SU-DHL-6 (cell line): ENCODE results near the gene CTRB2.
"Not testable (repeated sequence)": the region's sequence is repeated elsewhere in the genome, so short reads cannot be mapped to it uniquely, and the experiment has no call there.

Experiments
- H2AFZ ChIP-seq: fragments of 200-600 bp; sonication (generic); 2 replicates; pipeline ENCODE4 v1.6.1; 2014; ENCODE audit warnings: low read depth, mild to moderate bottlenecking, moderate library complexity, mixed read lengths, antibody characterized with exemption, low read length; ENCODE audit not compliant: severe bottlenecking
- H3F3A ChIP-seq: fragments of 200-600 bp; shearing (Covaris generic); 2 replicates; pipeline ENCODE4 v1.6.0; 2016; ENCODE audit warnings: antibody characterized with exemption, mild to moderate bottlenecking; ENCODE audit not compliant: insufficient read depth
- H3K27ac ChIP-seq: fragments of 200-600 bp; sonication (generic); 2 replicates; pipeline ENCODE4 v1.5.1; 2016; ENCODE audit warnings: low read depth, mild to moderate bottlenecking, low read length, moderate library complexity, mixed read lengths
- H3K27me3 ChIP-seq: fragments of 200-600 bp; sonication (generic), shearing (Covaris generic); 2 replicates; pipeline ENCODE4 v1.6.0; 2014; ENCODE audit warnings: mild to moderate bottlenecking, low read length
- H3K36me3 ChIP-seq: fragments of 200-600 bp; sonication (generic); 2 replicates; pipeline ENCODE4 v1.6.1; 2014; ENCODE audit warnings: mild to moderate bottlenecking, low read length, mixed read lengths
- H3K4me2 ChIP-seq: fragments of 300-600, 200-600 bp; shearing (Covaris generic), sonication (generic); 2 replicates; pipeline ENCODE4 v1.6.0; 2014; ENCODE audit warnings: low read length, low read depth, mild to moderate bottlenecking; ENCODE audit not compliant: poor library complexity, severe bottlenecking
- H3K4me3 ChIP-seq: fragments of 200-600 bp; sonication (generic); 2 replicates; pipeline ENCODE4 v1.5.1; 2014; ENCODE audit warnings: antibody characterized with exemption, low read length, mild to moderate bottlenecking, mixed read lengths; ENCODE audit not compliant: insufficient read depth, poor library complexity, severe bottlenecking
- H3K79me2 ChIP-seq: fragments of 200-600 bp; sonication (generic); 2 replicates; pipeline ENCODE4 v1.6.1; 2014; ENCODE audit warnings: mild to moderate bottlenecking, low read length, moderate library complexity; ENCODE audit not compliant: insufficient read depth
- H3K9ac ChIP-seq: fragments of 200-600 bp; sonication (generic); 2 replicates; pipeline ENCODE4 v1.7.0; 2014; ENCODE audit warnings: mild to moderate bottlenecking, low read length
- H3K9me2 ChIP-seq: fragments of 200-600 bp; sonication (generic); replicated peaks from 2 replicates; pipeline ENCODE4 v1.6.1; 2014; ENCODE audit warnings: low read length; ENCODE audit not compliant: insufficient read depth
- H3K9me3 ChIP-seq: fragments of 200-600 bp; sonication (generic); 2 replicates; pipeline ENCODE4 v1.6.1; 2014; ENCODE audit warnings: low read length, mixed read lengths; ENCODE audit not compliant: insufficient read depth
- H4K20me1 ChIP-seq: fragments of 200-600 bp; sonication (generic); 2 replicates; pipeline ENCODE4 v1.6.1; 2014; ENCODE audit warnings: low read depth, mild to moderate bottlenecking, antibody characterized with exemption, low read length, moderate library complexity, mixed read lengths
- EZH2phosphoT487 ChIP-seq: fragments of 200-600 bp; sonication (generic), shearing (Covaris generic); conservative IDR thresholded peaks from 2 replicates; pipeline ENCODE4 v1.6.1; 2018; ENCODE audit warnings: mild to moderate bottlenecking, antibody characterized with exemption, low read length, moderate library complexity, mixed read lengths
- TF ChIP-seq, protein P1 (sequence below): fragments of 200-600 bp; sonication (generic); IDR thresholded peaks from one replicate; pipeline ENCODE4 v1.5.1; 2017; ENCODE audit warnings: antibody characterized with exemption, mild to moderate bottlenecking, low read length, moderate library complexity; ENCODE audit not compliant: insufficient read depth, poor library complexity, severe bottlenecking

CTRB2 gene

DNA sequence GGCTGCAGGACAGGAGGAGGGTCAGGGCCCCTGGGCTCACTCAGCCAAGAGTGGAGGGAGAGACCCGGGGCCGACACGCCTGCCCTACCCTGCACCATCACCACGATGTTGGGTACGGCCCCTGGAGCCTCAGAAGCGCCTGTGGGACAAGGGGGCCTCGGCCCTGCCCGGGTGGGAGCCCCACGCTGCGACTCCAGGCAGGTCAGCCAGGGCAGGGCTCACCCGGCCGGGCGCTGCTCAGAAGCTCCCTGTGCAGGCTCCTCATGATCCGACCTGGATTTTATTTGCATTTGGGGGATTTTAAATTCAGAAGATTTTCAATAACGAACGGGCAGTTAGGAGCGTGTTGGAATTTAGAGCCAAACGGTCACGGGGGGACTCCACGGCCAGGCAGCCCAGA lies 2.1 kb downstream of the CTRB2 start:
- H3K9me3 ChIP-seq, H3K79me2 ChIP-seq, H3K36me3 ChIP-seq, H3K9ac ChIP-seq, H3K4me2 ChIP-seq, H4K20me1 ChIP-seq, H3K9me2 ChIP-seq, H2AFZ ChIP-seq, H3K27ac ChIP-seq, H3K27me3 ChIP-seq, H3F3A ChIP-seq, H3K4me3 ChIP-seq: not testable (repeated sequence)

DNA sequence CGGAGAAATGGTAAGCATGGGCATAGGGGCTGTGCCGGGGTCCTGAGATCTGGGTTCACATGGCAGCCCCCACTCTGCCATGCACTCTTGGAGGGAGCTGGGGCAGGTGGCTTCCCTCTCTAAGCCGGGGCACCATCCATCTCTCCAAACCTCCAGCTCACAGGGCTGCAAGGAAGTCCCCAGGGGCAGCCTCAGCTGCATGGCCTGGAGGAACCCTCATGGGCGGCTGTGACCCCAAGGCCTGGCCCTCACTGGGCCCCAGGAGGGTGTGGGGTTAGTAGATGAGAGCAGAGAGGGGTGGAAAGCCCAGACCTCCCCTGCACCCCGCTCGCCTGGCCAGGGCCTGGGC lies 2.6 kb downstream of the CTRB2 start:
- Histone ChIP-seq H3K27me3 (no peaks in the 10 kb centered on the region), H3K9me3 (no peaks in the 10 kb centered on the region), H3F3A (no peaks in the 10 kb centered on the region)

DNA sequence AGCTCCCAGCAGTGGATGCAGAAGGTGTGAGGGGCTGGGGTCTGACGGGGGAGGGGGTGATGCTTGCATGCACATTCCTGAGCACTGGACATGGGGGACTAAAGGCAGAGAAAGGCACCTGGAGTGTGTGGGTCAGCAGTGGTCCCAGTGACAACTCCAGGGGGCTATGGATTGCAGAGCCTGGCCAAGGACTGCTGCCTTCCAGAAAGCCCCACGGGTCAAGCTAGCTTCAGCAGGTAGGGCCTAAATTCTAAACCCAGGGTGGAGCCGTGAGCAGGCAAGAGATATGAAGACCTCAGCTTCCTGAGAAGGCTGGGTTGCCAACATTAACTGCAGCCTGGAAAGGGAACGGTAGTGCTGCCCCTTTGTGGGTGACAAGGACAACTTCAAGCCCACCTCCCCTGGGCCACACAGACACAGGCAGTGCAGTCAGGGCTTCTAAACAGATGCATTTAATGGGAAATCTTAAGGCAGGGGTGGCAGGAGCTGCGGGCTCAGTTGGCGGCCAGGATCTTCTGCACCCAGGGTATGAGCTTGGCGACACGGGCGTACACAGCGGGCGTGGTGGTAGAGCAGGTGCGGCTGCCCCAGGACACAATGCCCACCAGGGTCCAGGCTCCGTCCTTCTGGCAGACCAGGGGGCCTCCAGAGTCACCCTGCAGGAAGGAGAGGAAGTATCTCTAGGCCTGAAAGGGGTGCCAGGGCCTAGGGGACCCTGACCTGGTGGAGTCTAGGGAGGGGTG lies 3.1 kb downstream of the CTRB2 start:
- Histone ChIP-seq H3F3A (no peaks in the 10 kb centered on the region), H3K4me2 (no peak overlapping the region), H3K27ac (no peak overlapping the region), H3K9me3 (no peaks in the 10 kb centered on the region), H3K9me2 (no peaks in the 10 kb centered on the region), H3K36me3 (no peaks in the 10 kb centered on the region), H4K20me1 (no peaks in the 10 kb centered on the region), H3K79me2 (no peaks in the 10 kb centered on the region), H3K9ac (no peak overlapping the region), H2AFZ (no peak overlapping the region), H3K4me3 (no peak overlapping the region), H3K27me3 (no peaks in the 10 kb centered on the region)
- TF ChIP-seq EZH2phosphoT487 = no peak
- TF ChIP-seq, protein P1, sequence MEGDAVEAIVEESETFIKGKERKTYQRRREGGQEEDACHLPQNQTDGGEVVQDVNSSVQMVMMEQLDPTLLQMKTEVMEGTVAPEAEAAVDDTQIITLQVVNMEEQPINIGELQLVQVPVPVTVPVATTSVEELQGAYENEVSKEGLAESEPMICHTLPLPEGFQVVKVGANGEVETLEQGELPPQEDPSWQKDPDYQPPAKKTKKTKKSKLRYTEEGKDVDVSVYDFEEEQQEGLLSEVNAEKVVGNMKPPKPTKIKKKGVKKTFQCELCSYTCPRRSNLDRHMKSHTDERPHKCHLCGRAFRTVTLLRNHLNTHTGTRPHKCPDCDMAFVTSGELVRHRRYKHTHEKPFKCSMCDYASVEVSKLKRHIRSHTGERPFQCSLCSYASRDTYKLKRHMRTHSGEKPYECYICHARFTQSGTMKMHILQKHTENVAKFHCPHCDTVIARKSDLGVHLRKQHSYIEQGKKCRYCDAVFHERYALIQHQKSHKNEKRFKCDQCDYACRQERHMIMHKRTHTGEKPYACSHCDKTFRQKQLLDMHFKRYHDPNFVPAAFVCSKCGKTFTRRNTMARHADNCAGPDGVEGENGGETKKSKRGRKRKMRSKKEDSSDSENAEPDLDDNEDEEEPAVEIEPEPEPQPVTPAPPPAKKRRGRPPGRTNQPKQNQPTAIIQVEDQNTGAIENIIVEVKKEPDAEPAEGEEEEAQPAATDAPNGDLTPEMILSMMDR = no peak

More for the DNA sequence above, 2.6 kb downstream of the CTRB2 start:
- H3K4me3 ChIP-seq = no peak overlapping the region
- no peak overlapping the region for H3K9ac ChIP-seq
- H3K27ac ChIP-seq = no peak overlapping the region
- TF ChIP-seq, protein P1 = no peak
- TF ChIP-seq EZH2phosphoT487 = no peak
- no peaks in the 10 kb centered on the region for H4K20me1 ChIP-seq
- no peak overlapping the region for H3K4me2 ChIP-seq
- H3K79me2 ChIP-seq = no peaks in the 10 kb centered on the region
- H2AFZ ChIP-seq = no peak overlapping the region
- no peaks in the 10 kb centered on the region for H3K9me2 ChIP-seq
- no peaks in the 10 kb centered on the region for H3K36me3 ChIP-seq

DNA sequence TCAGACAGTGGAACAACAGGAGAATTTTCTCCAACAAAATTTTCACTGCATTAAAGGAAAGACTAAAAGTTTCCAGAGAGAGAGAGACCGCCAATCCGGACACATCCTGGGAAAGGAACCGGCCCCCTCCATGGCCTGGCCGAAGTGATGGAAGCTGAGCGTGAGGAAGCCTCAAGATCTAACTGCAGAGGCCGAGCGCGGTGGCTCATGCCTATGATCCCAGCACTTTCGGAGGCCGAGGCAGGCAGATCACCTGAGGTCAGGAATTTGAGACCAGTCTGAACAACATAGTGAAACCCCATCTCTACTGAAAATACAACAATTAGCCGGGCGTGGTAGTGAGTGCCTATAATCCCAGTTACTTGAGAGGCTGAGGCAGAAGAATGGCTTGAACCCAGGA lies 3.9 kb downstream of the CTRB2 start:
- Histone ChIP-seq H2AFZ (no peak overlapping the region), H4K20me1 (no peaks in the 10 kb centered on the region), H3K27ac (no peak overlapping the region), H3K9me3 (no peaks in the 10 kb centered on the region), H3K79me2 (no peaks in the 10 kb centered on the region), H3K4me2 (no peak overlapping the region), H3K9me2 (no peaks in the 10 kb centered on the region), H3K27me3 (no peaks in the 10 kb centered on the region), H3F3A (no peaks in the 10 kb centered on the region), H3K9ac (no peak overlapping the region), H3K4me3 (no peak overlapping the region), H3K36me3 (no peaks in the 10 kb centered on the region)
- no peak for TF ChIP-seq EZH2phosphoT487
- TF ChIP-seq, protein P1 = no peak
